ENCODE results near the gene GRAMD4.

DNA sequence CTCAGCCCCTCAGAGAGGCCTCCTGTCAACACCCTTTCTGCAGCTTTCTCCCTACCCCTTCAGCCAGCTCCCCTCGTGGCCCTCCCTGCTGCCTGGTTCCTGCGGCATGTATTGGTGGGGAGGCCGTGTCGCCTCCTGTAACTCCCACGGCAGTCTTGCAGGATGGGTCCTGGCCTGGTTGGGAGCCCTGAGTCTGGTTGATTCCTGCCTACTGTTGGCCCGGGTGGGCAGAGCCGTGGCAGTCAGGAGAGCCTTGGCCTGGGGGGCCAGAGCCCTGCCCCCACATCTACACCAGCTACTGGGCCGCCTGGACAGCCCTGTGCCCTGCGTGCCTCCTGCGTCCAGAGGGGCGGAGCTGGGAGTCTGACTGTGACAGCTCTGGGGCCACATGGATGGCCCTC, 30.3 kb upstream of the GRAMD4 start:
- TF ChIP-seq EP300 (IDR thresholded peaks at IDR 0.05; ENCODE audit: low read depth) (no peak), POLR2A (IDR thresholded peaks at IDR 0.05) (no peak)

All from transverse colon (tissue), 1 donor.